NCI-H2029 treated with DMSO at 0.1 percent for 48 hours (cell line): ENCODE results near the gene RCN2.

Experiments
- DNase-seq: peaks from one replicate; lab custom pipeline; 2025; lab: John Stamatoyannopoulos, UW

RCN2 gene

DNA sequence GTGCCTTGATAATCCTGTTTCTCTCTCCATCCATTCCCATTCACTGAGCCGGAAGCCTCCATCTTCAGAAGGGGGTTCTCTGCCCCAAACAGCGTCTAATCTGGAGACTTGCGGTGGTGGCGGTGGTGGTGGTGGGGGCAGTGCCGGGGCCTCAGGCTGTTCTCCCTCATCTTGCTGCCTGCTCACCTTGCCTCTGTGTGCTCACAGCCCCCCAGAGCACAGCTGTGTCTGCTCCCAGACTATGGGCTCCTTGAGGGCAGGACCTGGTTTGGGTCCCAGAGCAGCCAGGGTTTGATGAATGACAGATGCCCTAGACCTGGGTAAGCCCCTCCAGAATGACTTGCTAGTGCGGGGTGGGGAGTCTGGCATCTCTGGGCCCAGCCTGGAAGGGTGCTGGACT lies 62.9 kb downstream of the RCN2 start:
- DNase-seq: no peak

DNA sequence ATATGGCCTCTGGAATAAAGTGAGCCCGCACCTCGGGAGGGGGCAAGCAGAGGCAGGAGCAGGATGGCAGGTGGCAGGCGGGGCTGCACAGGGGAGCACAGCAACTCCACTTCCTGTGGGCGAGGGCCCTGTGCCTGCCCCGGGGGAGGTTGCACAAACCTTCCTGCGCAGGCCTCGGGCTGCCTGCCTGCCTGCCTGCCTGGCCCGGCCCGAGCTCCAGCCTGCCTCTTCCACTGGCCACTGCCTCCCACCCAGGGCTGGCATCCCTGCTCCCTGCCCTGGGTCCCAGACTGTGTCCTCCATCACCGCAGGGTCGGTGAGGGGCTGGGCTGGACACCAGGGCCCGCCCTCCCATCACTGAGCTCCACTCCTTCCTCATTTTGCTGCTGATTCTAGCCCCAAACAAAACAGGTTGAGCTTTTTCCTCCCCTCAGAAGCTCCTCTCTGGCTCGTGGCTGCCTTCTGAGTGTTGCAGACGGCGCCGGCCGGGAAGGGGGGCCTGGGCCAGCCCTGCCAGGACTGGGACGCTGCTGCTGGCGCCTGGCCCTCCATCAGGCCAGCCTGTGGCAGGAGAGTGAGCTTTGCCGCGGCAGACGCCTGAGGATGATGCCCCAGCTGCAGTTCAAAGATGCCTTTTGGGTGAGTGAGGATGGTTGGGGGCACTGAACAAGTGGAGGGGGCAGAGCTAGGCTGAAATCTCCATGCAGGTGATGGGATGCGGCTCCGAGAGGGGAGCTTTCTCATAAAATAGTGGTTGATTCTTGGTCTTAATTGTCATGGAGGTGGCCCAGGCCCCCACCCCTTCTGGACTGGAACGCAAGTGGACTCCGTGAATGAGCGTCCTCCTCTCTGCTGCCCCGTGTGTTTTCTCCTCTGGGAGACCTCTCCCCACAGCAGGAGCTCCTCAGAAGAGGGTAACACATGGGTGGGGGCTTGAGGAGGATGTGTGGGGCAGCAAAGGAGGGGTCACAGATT lies 63.7 kb downstream of the RCN2 start, which contains the start of gene PSTPIP1:
PSTPIP1 (plus strand) TSS at position 156 of the 975 bp plus-strand sequence; CDS start at position 604, 448 bp downstream.
- DNase-seq: no peak

DNA sequence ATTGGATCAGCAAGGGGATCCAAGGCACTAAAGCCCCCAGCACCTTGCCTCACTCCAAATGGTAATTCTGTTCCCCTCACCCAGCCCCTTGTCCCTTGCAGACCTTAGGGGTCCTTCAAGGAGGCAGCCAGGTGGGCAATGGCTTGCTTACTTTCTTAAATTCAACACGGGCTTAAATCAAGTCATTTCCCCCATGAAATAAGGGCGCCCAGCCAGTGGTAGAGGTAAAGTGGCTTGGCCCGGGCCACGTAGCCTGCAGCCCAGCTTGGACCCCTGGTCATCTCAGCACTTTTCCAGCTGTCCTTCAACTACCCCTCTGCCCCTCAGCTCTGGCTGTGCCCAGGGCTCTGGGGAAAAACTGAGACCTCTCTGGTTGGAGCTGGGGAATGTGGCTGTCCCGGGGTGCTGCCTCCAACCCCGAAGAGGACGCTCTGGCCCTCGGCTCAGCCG lies 64.6 kb downstream of the RCN2 start:
- no peak for DNase-seq

DNA sequence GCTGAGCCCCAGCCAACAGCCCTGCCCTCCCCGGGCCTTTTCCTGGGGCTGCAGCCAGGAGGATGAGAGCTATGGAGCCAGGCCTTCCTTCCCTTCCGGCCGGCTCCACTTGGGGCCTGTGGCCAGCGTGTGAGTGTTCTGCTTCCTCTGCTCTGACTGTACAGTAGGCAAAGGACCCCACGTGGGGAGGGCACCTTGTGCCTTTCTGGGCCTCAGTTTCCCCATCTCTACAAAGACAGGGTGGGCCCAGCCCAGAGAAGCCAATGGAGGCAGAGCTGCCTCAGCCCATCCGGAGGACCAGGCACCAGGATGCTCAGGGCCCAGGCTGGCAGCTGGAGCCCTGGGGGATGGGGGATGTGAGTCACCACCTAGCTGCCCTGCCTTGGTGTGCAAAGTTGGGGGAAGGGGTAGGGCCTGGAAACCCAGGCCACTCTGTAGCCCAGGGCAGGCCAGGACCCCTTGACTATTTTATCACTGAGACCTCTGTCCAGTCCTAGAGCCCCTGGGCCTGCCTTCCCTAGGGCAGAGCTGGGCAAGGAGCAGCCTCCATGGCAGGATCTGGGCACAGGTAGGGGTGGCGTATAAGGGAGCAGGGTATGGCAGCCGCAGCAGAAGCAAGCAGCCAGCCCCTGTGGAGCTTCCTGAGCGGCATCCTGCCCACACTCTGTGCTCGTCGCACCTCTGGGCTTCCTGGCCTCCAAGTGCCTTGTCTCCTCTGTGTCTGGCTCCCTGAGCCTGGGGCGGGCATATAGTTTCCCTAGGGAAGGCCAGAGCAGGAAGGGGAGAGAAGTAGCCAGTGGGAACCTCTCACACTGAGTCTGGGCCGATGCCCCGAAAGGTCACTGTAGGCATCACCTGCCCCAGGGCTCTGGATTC lies 65.2 kb downstream of the RCN2 start:
- DNase-seq: no peak

DNA sequence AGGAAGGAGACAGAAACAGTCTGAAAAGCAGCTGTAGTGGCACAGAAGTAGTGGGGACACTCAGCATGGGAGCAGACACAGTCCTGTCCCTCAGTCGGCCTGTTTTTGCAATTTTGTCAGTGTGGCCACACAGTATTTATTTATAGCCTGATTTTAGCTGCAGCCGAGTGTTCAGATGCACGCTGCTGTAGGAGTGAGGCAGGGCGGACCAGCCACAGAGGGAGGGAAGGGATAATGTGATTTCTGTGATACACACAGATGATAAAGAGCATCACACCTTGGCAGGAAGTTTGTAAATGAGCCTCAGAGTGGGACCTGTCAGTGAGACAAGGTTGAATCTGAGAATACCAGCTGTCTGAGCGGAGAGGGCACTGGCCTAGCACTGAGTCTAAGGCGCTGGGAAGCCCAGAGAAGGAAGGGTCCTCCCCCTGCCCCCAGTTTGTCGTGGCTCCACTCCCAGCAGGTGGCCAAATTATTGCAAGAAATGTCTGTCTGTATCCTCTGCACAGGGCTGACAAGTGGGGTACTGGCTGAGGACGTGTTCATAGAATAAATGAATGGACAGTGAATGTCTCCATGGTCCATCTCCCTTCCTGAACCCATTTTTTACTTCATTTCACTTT lies 67.2 kb downstream of the RCN2 start:
- DNase-seq: no peak

DNA sequence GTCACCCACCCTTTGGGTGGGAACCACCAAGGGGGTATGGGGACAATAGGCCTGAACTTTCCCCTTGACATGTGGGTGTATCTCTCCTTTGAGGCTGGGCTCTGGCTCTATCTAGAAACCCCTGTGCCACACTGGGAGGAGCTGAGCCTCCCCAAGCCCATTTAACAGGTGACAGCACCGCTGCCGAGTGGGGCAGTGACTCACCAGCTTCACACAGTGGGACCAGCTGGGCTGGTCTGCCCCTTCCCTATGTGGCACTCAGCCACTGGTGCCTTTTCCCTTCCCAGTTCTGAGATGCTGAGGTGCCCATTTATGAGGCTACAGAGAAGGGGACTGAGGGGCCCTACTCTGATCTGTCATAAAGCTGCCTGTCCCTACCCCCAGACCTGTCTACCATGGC lies 68.4 kb downstream of the RCN2 start:
- DNase-seq: no peak

DNA sequence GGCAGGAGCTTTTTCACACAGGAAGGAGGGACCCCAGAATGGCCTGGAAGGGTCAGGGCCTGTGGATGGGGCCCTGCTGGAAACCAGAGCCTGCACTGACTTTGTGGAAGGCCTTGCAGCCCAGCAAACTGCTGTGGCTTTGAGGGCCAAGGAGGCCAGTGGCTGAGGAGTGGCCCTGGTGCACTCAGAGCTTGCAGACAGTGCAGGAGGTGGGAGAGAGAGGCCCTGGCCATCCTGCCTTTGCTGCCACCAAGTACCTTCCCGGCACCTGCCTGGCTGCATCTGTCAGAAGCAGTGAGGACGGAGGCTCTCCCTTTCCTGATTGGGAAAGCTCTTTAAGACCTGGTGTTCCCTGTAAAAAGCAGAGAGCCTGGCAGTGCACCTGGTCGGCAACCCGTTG lies 69.8 kb downstream of the RCN2 start:
- no peak for DNase-seq

DNA sequence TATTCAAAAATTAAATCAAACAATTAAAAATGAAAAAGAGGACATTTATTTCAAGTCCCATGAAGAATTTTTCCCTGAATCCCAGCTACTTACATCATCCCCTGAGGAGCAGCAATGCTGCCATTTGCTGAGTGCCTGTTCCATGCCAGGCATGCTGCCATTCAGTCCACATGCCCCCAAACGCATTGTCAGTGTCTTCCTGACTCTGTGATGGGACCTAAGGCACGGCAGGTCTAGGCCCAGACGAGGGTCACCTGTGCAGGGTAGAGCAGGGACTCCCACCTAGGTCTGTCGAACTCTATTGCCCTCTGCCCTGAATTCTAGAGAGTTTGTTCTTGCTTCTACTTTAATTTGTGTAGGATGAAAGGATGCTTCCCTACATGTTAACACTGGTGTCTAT lies 70.4 kb downstream of the RCN2 start:
- no peak for DNase-seq

DNA sequence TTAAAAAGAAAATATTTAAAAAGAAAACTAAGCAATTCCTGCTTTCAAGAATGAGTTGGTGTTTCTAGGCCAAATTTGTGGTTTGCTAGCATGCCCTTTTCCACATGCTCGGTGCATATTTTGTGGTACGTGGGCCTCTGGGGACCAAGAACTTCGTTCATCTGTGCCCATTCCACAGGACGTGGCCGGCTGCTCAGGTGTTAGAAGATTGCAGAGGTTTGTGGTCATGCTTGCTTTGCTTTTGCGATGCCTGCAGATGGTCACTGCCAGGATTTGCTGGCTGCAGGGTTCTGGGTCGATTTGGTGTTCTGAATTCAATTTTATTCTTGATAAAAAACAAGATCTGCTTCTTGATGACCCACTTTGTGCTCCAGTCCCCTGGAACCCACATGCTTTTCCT lies 70.9 kb downstream of the RCN2 start:
- DNase-seq: no peak

DNA sequence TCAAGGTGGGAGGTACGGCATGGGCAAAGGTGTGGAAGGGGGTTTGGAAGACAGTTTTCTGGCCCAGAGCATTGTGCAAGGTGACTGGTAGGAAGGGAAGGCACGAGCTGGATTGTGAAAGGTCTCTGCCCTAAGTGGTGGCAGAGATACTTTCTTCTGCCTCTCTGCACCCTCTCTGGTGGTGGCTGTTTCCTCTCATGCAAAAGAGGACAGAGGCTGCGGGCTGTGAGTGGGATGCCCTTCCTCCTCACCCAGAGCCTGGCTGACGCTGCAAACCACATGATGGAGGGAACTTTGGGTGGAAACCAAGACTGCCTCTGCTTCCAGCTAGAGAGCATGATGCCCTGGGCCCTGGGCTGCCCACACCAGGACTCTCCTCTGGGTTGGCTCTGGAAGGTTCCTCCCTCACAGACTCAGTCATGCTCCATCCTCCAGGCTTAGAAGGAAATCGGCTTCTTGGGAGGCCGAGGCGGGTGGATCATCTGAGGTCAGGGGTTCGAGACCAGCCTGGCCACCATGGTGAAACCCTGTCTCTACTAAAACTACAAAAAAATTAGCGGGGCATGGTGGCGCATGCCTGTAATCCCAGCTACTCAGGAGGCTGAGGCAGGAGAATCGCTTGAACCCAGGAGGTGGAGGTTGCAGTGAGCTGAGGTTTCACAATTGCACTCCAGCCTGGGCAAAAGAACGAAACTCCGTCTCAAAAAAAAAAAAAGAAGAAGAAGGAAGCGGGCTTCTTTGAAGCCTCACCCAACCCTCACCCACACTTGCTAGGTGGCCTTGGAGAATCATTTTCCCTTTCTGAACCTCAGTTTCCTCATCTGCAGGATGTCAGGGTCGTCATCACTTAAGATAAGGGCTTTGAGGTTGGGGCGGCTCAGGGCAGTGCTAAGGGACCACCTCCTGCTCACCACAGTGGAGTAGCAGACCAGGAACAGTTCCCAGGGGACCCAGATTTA lies 71.7 kb downstream of the RCN2 start:
- DNase-seq: no peak
